ENCODE data around the gene F7.

DNA sequence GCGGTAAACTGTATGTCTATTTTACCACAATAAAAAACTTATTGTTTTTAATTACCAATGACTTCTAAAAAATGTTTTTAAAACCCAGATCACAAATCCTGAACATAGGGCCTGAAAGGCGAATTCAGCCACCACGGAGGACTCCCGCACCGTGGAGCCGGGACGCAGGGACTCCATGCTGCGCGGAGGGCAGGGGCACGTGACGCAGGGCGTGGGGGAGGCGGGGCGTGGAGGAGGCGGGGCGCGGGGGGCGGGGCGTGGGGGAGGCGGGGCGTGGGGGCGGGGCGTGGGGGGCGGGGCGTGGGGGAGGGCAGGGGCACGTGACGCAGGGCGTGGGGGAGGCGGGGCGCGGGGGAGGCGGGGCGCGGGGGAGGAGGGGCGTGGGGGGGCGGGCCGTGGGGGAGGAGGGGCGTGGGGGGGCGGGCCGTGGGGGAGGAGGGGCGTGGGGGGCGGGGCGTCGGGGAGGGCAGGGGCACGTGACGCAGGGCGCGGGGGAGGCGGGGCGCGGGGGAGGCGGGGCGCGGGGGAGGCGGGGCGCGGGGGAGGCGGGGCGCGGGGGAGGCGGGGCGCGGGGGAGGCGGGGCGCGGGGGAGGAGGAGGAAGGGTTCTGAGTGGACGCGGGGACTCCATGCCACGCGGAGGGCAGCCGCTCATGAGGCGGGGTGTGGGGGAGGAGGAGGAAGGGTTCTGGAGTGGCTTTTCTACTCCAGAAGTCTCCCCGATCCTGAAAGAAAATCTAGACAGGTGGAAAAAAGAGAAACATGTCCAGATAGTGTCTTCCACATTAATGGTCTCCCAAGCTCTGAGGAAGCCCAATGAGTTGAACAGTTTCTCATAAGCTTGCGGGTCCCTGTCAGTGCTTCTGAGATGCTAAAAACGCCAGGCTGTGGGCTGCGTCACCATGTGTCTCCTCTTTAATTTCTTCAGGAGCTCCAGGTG, 48.5 kb downstream of the F7 start:
- TF ChIP-seq, protein P1, sequence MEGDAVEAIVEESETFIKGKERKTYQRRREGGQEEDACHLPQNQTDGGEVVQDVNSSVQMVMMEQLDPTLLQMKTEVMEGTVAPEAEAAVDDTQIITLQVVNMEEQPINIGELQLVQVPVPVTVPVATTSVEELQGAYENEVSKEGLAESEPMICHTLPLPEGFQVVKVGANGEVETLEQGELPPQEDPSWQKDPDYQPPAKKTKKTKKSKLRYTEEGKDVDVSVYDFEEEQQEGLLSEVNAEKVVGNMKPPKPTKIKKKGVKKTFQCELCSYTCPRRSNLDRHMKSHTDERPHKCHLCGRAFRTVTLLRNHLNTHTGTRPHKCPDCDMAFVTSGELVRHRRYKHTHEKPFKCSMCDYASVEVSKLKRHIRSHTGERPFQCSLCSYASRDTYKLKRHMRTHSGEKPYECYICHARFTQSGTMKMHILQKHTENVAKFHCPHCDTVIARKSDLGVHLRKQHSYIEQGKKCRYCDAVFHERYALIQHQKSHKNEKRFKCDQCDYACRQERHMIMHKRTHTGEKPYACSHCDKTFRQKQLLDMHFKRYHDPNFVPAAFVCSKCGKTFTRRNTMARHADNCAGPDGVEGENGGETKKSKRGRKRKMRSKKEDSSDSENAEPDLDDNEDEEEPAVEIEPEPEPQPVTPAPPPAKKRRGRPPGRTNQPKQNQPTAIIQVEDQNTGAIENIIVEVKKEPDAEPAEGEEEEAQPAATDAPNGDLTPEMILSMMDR (IDR thresholded peaks at IDR 0.05), result no peak
- TF ChIP-seq POLR2A (IDR thresholded peaks at IDR 0.05), result peak in 1 of 2 donors; percentile 75

Data from thyroid gland (tissue), 4 donors.